ENCODE measurements around the gene TLK2.

TLK2 gene

GRCh38 chr17:62653826-62654761, 175.5 kb downstream of the TLK2 start:
- peak overlapping the region; percentile 10 for H3K4ac ChIP-seq (ENCODE audit: low read length)
- peak overlapping the region; percentile 92 for H2AFZ ChIP-seq (ENCODE audit: low read length)
- peak overlapping the region; percentile 76 for H3K27ac ChIP-seq (replicated peaks; ENCODE audit: low read length)
- peaks cover 0 to 22% of the 10 kb centered on the region in 2 donors for H3K9me3 ChIP-seq (replicated peaks in 1 of 2; ENCODE audit: control insufficient read depth in 2 of 2, insufficient read depth in 1 of 2, low read depth in 1 of 2, low read length in 2 of 2)
- H2AK5ac ChIP-seq (ENCODE audit: low read depth, low read length), result peak overlapping the region; percentile 98
- H3K79me1 ChIP-seq (ENCODE audit: low read depth, low read length), result no peaks in the 10 kb centered on the region
- peak overlapping the region; percentile 69 for H2BK15ac ChIP-seq (ENCODE audit: low read length)
- no peak overlapping the region for H4K8ac ChIP-seq (ENCODE audit: low read depth, low read length)
- peaks cover 25 to 33% of the 10 kb centered on the region in 2 donors for H3K4me1 ChIP-seq (ENCODE audit: control insufficient read depth in 2 of 2, insufficient read depth in 1 of 2, low read depth in 1 of 2, low read length in 2 of 2)
- peak overlapping the region; percentile 40 for H3K14ac ChIP-seq (ENCODE audit: low read length)
- H3K36me3 ChIP-seq (replicated peaks in 1 of 2; ENCODE audit: control insufficient read depth in 2 of 2, insufficient read depth in 2 of 2, low read length in 2 of 2), result peaks cover 0 to 26% of the 10 kb centered on the region in 2 donors
- H2BK5ac ChIP-seq (ENCODE audit: low read length), result peak overlapping the region; percentile 91
- peak overlapping the region; percentile 66 for H3K23ac ChIP-seq (ENCODE audit: low read depth, low read length, poor library complexity)
- H3K4me2 ChIP-seq (ENCODE audit: insufficient read depth, low read length, poor library complexity, severe bottlenecking), result no peak overlapping the region
- no CpG with 5 or more reads among the region's 19 CpGs for WGBS, 2 donors (ENCODE audit: extremely low coverage in 2 of 2, insufficient read length in 2 of 2, insufficient replicate concordance in 1 of 2)
- peak overlapping the region; percentile 81 for H3K9ac ChIP-seq (ENCODE audit: low read depth, low read length, poor library complexity)
- H3K4me3 ChIP-seq (ENCODE audit: low read length in 2 of 2), result peak overlapping the region in 1 of 2 donors; percentile 19
- peak; percentile 36 for DNase-seq (ENCODE audit: low spot score)
- peak overlapping the region; percentile 87 for H2BK12ac ChIP-seq (ENCODE audit: low read length)
- H4K91ac ChIP-seq (ENCODE audit: low read depth, low read length, poor library complexity), result peak overlapping the region; percentile 81
- peak overlapping the region; percentile 66 for H2BK120ac ChIP-seq (ENCODE audit: low read depth, low read length)
- H3K27me3 ChIP-seq (ENCODE audit: control insufficient read depth in 3 of 3, insufficient read depth in 3 of 3, low read depth in 1 of 3, low read length in 3 of 3), result no peaks in the 10 kb centered on the region
- peak overlapping the region; percentile 95 for H3K18ac ChIP-seq (ENCODE audit: low read length)

GRCh38 chr17:62655656-62656055, 177.0 kb downstream of the TLK2 start:
- Histone ChIP-seq H2BK12ac (ENCODE audit: low read length) (no peak overlapping the region), H3K18ac (ENCODE audit: low read length) (no peak overlapping the region), H2BK120ac (ENCODE audit: low read depth, low read length) (no peak overlapping the region)

GRCh38 chr17:62656446-62656845, 177.8 kb downstream of the TLK2 start:
- H3K79me1 ChIP-seq (ENCODE audit: low read depth, low read length), result no peaks in the 10 kb centered on the region
- no peak overlapping the region for H2BK5ac ChIP-seq (ENCODE audit: low read length)
- H3K18ac ChIP-seq (ENCODE audit: low read length), result no peak overlapping the region
- no CpG with 5 or more reads among the region's 1 CpG for WGBS, 2 donors (ENCODE audit: extremely low coverage in 2 of 2, insufficient read length in 2 of 2, insufficient replicate concordance in 1 of 2)
- H3K27me3 ChIP-seq (ENCODE audit: control insufficient read depth in 3 of 3, insufficient read depth in 3 of 3, low read depth in 1 of 3, low read length in 3 of 3), result no peaks in the 10 kb centered on the region
- peaks cover 0 to 29% of the 10 kb centered on the region in 2 donors for H3K36me3 ChIP-seq (replicated peaks in 1 of 2; ENCODE audit: control insufficient read depth in 2 of 2, insufficient read depth in 2 of 2, low read length in 2 of 2)
- no peak overlapping the region for H2BK15ac ChIP-seq (ENCODE audit: low read length)
- no peak overlapping the region for H4K8ac ChIP-seq (ENCODE audit: low read depth, low read length)
- no peak overlapping the region for H2AK5ac ChIP-seq (ENCODE audit: low read depth, low read length)
- DNase-seq (ENCODE audit: low spot score), result no peak
- H3K23ac ChIP-seq (ENCODE audit: low read depth, low read length, poor library complexity), result no peak overlapping the region
- no peak overlapping the region for H3K4me2 ChIP-seq (ENCODE audit: insufficient read depth, low read length, poor library complexity, severe bottlenecking)
- H3K9me3 ChIP-seq (replicated peaks in 1 of 2; ENCODE audit: control insufficient read depth in 2 of 2, insufficient read depth in 1 of 2, low read depth in 1 of 2, low read length in 2 of 2), result peaks cover 2 to 37% of the 10 kb centered on the region in 2 donors
- H2BK120ac ChIP-seq (ENCODE audit: low read depth, low read length), result no peak overlapping the region
- H3K9ac ChIP-seq (ENCODE audit: low read depth, low read length, poor library complexity), result no peak overlapping the region
- H3K4me1 ChIP-seq (ENCODE audit: control insufficient read depth in 2 of 2, insufficient read depth in 1 of 2, low read depth in 1 of 2, low read length in 2 of 2), result peaks cover 25 to 33% of the 10 kb centered on the region in 2 donors
- no peak overlapping the region for H3K14ac ChIP-seq (ENCODE audit: low read length)
- no peak overlapping the region for H3K4ac ChIP-seq (ENCODE audit: low read length)
- H3K4me3 ChIP-seq (ENCODE audit: low read length in 2 of 2), result no peak overlapping the region
- no peak overlapping the region for H2BK12ac ChIP-seq (ENCODE audit: low read length)
- peak overlapping the region; percentile 80 for H3K27ac ChIP-seq (replicated peaks; ENCODE audit: low read length)
- no peak overlapping the region for H2AFZ ChIP-seq (ENCODE audit: low read length)
- no peak overlapping the region for H4K91ac ChIP-seq (ENCODE audit: low read depth, low read length, poor library complexity)

More at GRCh38 chr17:62655656-62656055, 177.0 kb downstream of the TLK2 start:
- Histone ChIP-seq H2AK5ac (ENCODE audit: low read depth, low read length) (no peak overlapping the region), H3K36me3 (replicated peaks in 1 of 2; ENCODE audit: control insufficient read depth in 2 of 2, insufficient read depth in 2 of 2, low read length in 2 of 2) (peaks cover 0 to 29% of the 10 kb centered on the region in 2 donors), H3K27me3 (ENCODE audit: control insufficient read depth in 3 of 3, insufficient read depth in 3 of 3, low read depth in 1 of 3, low read length in 3 of 3) (no peaks in the 10 kb centered on the region), H3K4ac (ENCODE audit: low read length) (no peak overlapping the region), H2BK15ac (ENCODE audit: low read length) (no peak overlapping the region), H3K9me3 (replicated peaks in 1 of 2; ENCODE audit: control insufficient read depth in 2 of 2, insufficient read depth in 1 of 2, low read depth in 1 of 2, low read length in 2 of 2) (peaks cover 0 to 32% of the 10 kb centered on the region in 2 donors), H3K4me1 (ENCODE audit: control insufficient read depth in 2 of 2, insufficient read depth in 1 of 2, low read depth in 1 of 2, low read length in 2 of 2) (peaks cover 25 to 33% of the 10 kb centered on the region in 2 donors), H3K4me2 (ENCODE audit: insufficient read depth, low read length, poor library complexity, severe bottlenecking) (no peak overlapping the region), H2BK5ac (ENCODE audit: low read length) (no peak overlapping the region), H3K9ac (ENCODE audit: low read depth, low read length, poor library complexity) (no peak overlapping the region), H4K8ac (ENCODE audit: low read depth, low read length) (no peak overlapping the region), H4K91ac (ENCODE audit: low read depth, low read length, poor library complexity) (no peak overlapping the region), H3K4me3 (ENCODE audit: low read length in 2 of 2) (no peak overlapping the region), H2AFZ (ENCODE audit: low read length) (no peak overlapping the region), H3K23ac (ENCODE audit: low read depth, low read length, poor library complexity) (no peak overlapping the region), H3K79me1 (ENCODE audit: low read depth, low read length) (no peaks in the 10 kb centered on the region), H3K27ac (replicated peaks; ENCODE audit: low read length) (no peak overlapping the region), H3K14ac (ENCODE audit: low read length) (no peak overlapping the region)
- DNase-seq (ENCODE audit: low spot score), result no peak
- no CpG with 5 or more reads among the region's 6 CpGs for WGBS, 2 donors (ENCODE audit: extremely low coverage in 2 of 2, insufficient read length in 2 of 2, insufficient replicate concordance in 1 of 2)

GRCh38 chr17:62657145-62657665, 178.6 kb downstream of the TLK2 start:
- no peak overlapping the region for H3K4ac ChIP-seq (ENCODE audit: low read length)
- H3K36me3 ChIP-seq (replicated peaks in 1 of 2; ENCODE audit: control insufficient read depth in 2 of 2, insufficient read depth in 2 of 2, low read length in 2 of 2), result peaks cover 0 to 30% of the 10 kb centered on the region in 2 donors
- peak overlapping the region; percentile 80 for H3K27ac ChIP-seq (replicated peaks; ENCODE audit: low read length)
- H3K27me3 ChIP-seq (ENCODE audit: control insufficient read depth in 3 of 3, insufficient read depth in 3 of 3, low read depth in 1 of 3, low read length in 3 of 3), result no peaks in the 10 kb centered on the region
- H3K79me1 ChIP-seq (ENCODE audit: low read depth, low read length), result no peaks in the 10 kb centered on the region
- H4K8ac ChIP-seq (ENCODE audit: low read depth, low read length), result no peak overlapping the region
- no peak overlapping the region for H3K23ac ChIP-seq (ENCODE audit: low read depth, low read length, poor library complexity)
- no peak overlapping the region for H2AK5ac ChIP-seq (ENCODE audit: low read depth, low read length)
- H3K14ac ChIP-seq (ENCODE audit: low read length), result no peak overlapping the region
- no peak overlapping the region for H2BK12ac ChIP-seq (ENCODE audit: low read length)
- peak overlapping the region; percentile 22 for H3K18ac ChIP-seq (ENCODE audit: low read length)
- H3K9ac ChIP-seq (ENCODE audit: low read depth, low read length, poor library complexity), result no peak overlapping the region
- peaks cover 2 to 37% of the 10 kb centered on the region in 2 donors for H3K9me3 ChIP-seq (replicated peaks in 1 of 2; ENCODE audit: control insufficient read depth in 2 of 2, insufficient read depth in 1 of 2, low read depth in 1 of 2, low read length in 2 of 2)
- no peak overlapping the region for H3K4me3 ChIP-seq (ENCODE audit: low read length in 2 of 2)
- H2AFZ ChIP-seq (ENCODE audit: low read length), result no peak overlapping the region
- no peak overlapping the region for H2BK5ac ChIP-seq (ENCODE audit: low read length)
- no peak overlapping the region for H3K4me2 ChIP-seq (ENCODE audit: insufficient read depth, low read length, poor library complexity, severe bottlenecking)
- WGBS, 2 donors (ENCODE audit: extremely low coverage in 2 of 2, insufficient read length in 2 of 2, insufficient replicate concordance in 1 of 2), result no CpG with 5 or more reads among the region's 3 CpGs
- peaks cover 22 to 30% of the 10 kb centered on the region in 2 donors for H3K4me1 ChIP-seq (ENCODE audit: control insufficient read depth in 2 of 2, insufficient read depth in 1 of 2, low read depth in 1 of 2, low read length in 2 of 2)
- no peak overlapping the region for H4K91ac ChIP-seq (ENCODE audit: low read depth, low read length, poor library complexity)
- DNase-seq (ENCODE audit: low spot score), result no peak
- no peak overlapping the region for H2BK120ac ChIP-seq (ENCODE audit: low read depth, low read length)
- no peak overlapping the region for H2BK15ac ChIP-seq (ENCODE audit: low read length)

Data from neuronal stem cell (in vitro differentiated cells).